ENCODE results near the gene LEMD2. TPM values are rescaled to one million over a fixed set of nuclear protein-coding genes. Genes with fewer than 3 reads are reported as not detected.

Gene LEMD2
- total RNA-seq, 4 donors from 2014 or later, result 50.0 to 76.6 (median 64.6) TPM

- H3K27me3 ChIP-seq, result no peaks in the 10 kb centered on the region
- DNase-seq, result no peak
- peaks cover 74 to 85% of the 10 kb centered on the region in 2 donors for H3K36me3 ChIP-seq
- intact Hi-C loops (cut with DNase I), result loop anchor here (10.0 kb wide), 1 partner anchor 49 kb away; no protein-coding TSS in a partner anchor
- whole genome bisulfite sequencing, 2 donors, result 89 to 92% methylated on average over 4 of the region's 4 CpGs
- TF ChIP-seq CTCF (IDR thresholded peaks at IDR 0.05) (no peak), POLR2A (IDR thresholded peaks at IDR 0.05) (no peak)
- peaks cover 10 to 13% of the 10 kb centered on the region in 2 donors for H3K4me1 ChIP-seq
- H3K9me3 ChIP-seq, result no peaks in the 10 kb centered on the region
- no peak overlapping the region for H3K27ac ChIP-seq
- H3K4me3 ChIP-seq (replicated peaks in 1 of 3), result no peak overlapping the region
Observed at GRCh38 chr6:33776186-33776585, 12.7 kb downstream of the LEMD2 start.

- H3K27ac ChIP-seq, result no peak overlapping the region
- peaks cover 24 to 28% of the 10 kb centered on the region in 2 donors for H3K4me1 ChIP-seq
- WGBS, 2 donors, result 91 to 100% methylated on average over 3 of the region's 3 CpGs
- no peak for DNase-seq
- H3K27me3 ChIP-seq, result no peaks in the 10 kb centered on the region
- intact Hi-C loops (cut with DNase I), result loop anchor here (5.0 to 10.0 kb wide), 2 partner anchors 50 to 253 kb away; no protein-coding TSS in a partner anchor
- H3K9me3 ChIP-seq, result no peaks in the 10 kb centered on the region
- H3K4me3 ChIP-seq (replicated peaks in 1 of 3), result no peak overlapping the region
- H3K36me3 ChIP-seq, result peaks cover 62 to 72% of the 10 kb centered on the region in 2 donors
- TF ChIP-seq POLR2A (IDR thresholded peaks at IDR 0.05), result no peak
- TF ChIP-seq CTCF (IDR thresholded peaks at IDR 0.05), result no peak
Observed at GRCh38 chr6:33774774-33775173, 14.2 kb downstream of the LEMD2 start.

- intact Hi-C loops (cut with DNase I), result loop anchor here (5.0 to 10.0 kb wide), 2 partner anchors 52 to 254 kb away; no protein-coding TSS in a partner anchor
- DNase-seq, result no peak
- TF ChIP-seq CTCF (IDR thresholded peaks at IDR 0.05) (no peak), POLR2A (IDR thresholded peaks at IDR 0.05) (no peak)
- Histone ChIP-seq H3K4me1 (peaks cover 26 to 42% of the 10 kb centered on the region in 2 donors), H3K27ac (no peak overlapping the region), H3K4me3 (replicated peaks in 1 of 3) (no peak overlapping the region), H3K27me3 (no peaks in the 10 kb centered on the region), H3K36me3 (peaks cover 45 to 54% of the 10 kb centered on the region in 2 donors), H3K9me3 (no peaks in the 10 kb centered on the region)
- 85 to 93% methylated on average over 6 of the region's 6 CpGs for WGBS, 2 donors
Observed at GRCh38 chr6:33772902-33773472, 15.9 kb downstream of the LEMD2 start.

- Histone ChIP-seq H3K36me3 (peaks cover 38 to 47% of the 10 kb centered on the region in 2 donors), H3K27me3 (no peaks in the 10 kb centered on the region), H3K27ac (peak overlapping the region; percentile 36 to 93 (median 81)), H3K9me3 (no peaks in the 10 kb centered on the region), H3K4me3 (replicated peaks in 1 of 3) (no peak overlapping the region), H3K4me1 (peaks cover 26 to 42% of the 10 kb centered on the region in 2 donors)
- 81 to 85% methylated on average over 24 of the region's 24 CpGs for WGBS, 2 donors
- no peak for DNase-seq
- intact Hi-C loops (cut with DNase I), result loop anchor here (5.0 to 10.0 kb wide), 2 partner anchors 53 to 255 kb away; no protein-coding TSS in a partner anchor
- TF ChIP-seq POLR2A (IDR thresholded peaks at IDR 0.05), result no peak
- TF ChIP-seq CTCF (IDR thresholded peaks at IDR 0.05), result no peak
Observed at GRCh38 chr6:33772082-33772830, 16.7 kb downstream of the LEMD2 start.

Measured in thyroid gland (tissue), 4 donors.